ENCODE data around the gene SKAP2. TPM values are rescaled to one million over a fixed set of nuclear protein-coding genes. Genes with fewer than 3 reads are reported as not detected.

SKAP2 gene
- total and polyA plus RNA-seq, 12 donors = 7.3 to 123 (median 50.1) TPM

- no peak for TF ChIP-seq CTCF (IDR thresholded peaks at IDR 0.05)
- no peak for TF ChIP-seq POLR2A (IDR thresholded peaks at IDR 0.05)
- H3K9me3 ChIP-seq (replicated peaks in 1 of 3) = no peaks in the 10 kb centered on the region
- DNase-seq = no peak
- no peaks in the 10 kb centered on the region for H3K4me1 ChIP-seq (replicated peaks in 1 of 2)
- H3K36me3 ChIP-seq (replicated peaks in 1 of 2) = no peaks in the 10 kb centered on the region
- no peak overlapping the region for H3K27ac ChIP-seq
- 52 to 61% (median 57%) methylated on average over 3 of the region's 3 CpGs for WGBS, 4 donors
- H3K4me3 ChIP-seq = no peak overlapping the region
- no peaks in the 10 kb centered on the region for H3K27me3 ChIP-seq
- intact Hi-C loops (cut with DNase I) = no loop called here
These were observed 27.3 kb upstream of the SKAP2 start for GRCh38 chr7:26891400-26892350.

- H3K27me3 ChIP-seq = no peaks in the 10 kb centered on the region
- intact Hi-C loops (cut with DNase I) = no loop called here
- H3K4me3 ChIP-seq = no peak overlapping the region
- no peak for DNase-seq
- no peaks in the 10 kb centered on the region for H3K9me3 ChIP-seq (replicated peaks in 1 of 3)
- TF ChIP-seq POLR2A (IDR thresholded peaks at IDR 0.05) (no peak), CTCF (IDR thresholded peaks at IDR 0.05) (no peak)
- H3K4me1 ChIP-seq (replicated peaks in 1 of 2) = no peaks in the 10 kb centered on the region
- no peak overlapping the region for H3K27ac ChIP-seq
- no peaks in the 10 kb centered on the region for H3K36me3 ChIP-seq (replicated peaks in 1 of 2)
- WGBS, 4 donors = 77 to 89% (median 83%) methylated on average over 2 of the region's 2 CpGs
These were observed 16.5 kb upstream of the SKAP2 start for GRCh38 chr7:26880852-26881251.

- H3K4me1 ChIP-seq (replicated peaks in 1 of 2) = no peaks in the 10 kb centered on the region
- intact Hi-C loops (cut with DNase I) = no loop called here
- H3K27me3 ChIP-seq = no peaks in the 10 kb centered on the region
- no peaks in the 10 kb centered on the region for H3K9me3 ChIP-seq (replicated peaks in 1 of 3)
- 83 to 98% (median 89%) methylated on average over 1 of the region's 1 CpG for WGBS, 4 donors
- H3K4me3 ChIP-seq = no peak overlapping the region
- no peak for TF ChIP-seq POLR2A (IDR thresholded peaks at IDR 0.05)
- no peak for TF ChIP-seq CTCF (IDR thresholded peaks at IDR 0.05)
- no peak overlapping the region for H3K27ac ChIP-seq
- H3K36me3 ChIP-seq (replicated peaks in 1 of 2) = no peaks in the 10 kb centered on the region
- no peak for DNase-seq
These were observed 15.3 kb upstream of the SKAP2 start for GRCh38 chr7:26879671-26880070.

- WGBS, 4 donors = 79 to 83% (median 81%) methylated on average over 6 to 7 of the region's 7 CpGs
- H3K9me3 ChIP-seq (replicated peaks in 1 of 3) = no peaks in the 10 kb centered on the region
- H3K36me3 ChIP-seq (replicated peaks in 1 of 2) = no peaks in the 10 kb centered on the region
- intact Hi-C loops (cut with DNase I) = loop anchor here (10.0 kb wide), 2 partner anchors 226 to 236 kb away; partner anchors contain the start of genes HOXA1 (in 1 of the 2) and HOXA2 (in 1 of the 2)
- TF ChIP-seq CTCF (IDR thresholded peaks at IDR 0.05) (no peak), POLR2A (IDR thresholded peaks at IDR 0.05) (no peak)
- DNase-seq = no peak
- no peak overlapping the region for H3K27ac ChIP-seq
- no peak overlapping the region for H3K4me3 ChIP-seq
- peaks cover 0 to 5% of the 10 kb centered on the region in 2 donors for H3K4me1 ChIP-seq (replicated peaks in 1 of 2)
- H3K27me3 ChIP-seq = no peaks in the 10 kb centered on the region
These were observed 4.6 kb upstream of the SKAP2 start for GRCh38 chr7:26868841-26869495.

Data from adrenal gland (tissue), 12 donors.